Smooth muscle cell of the brain vasculature (primary cell): ENCODE results near the gene NANP.
A peak's percentile ranks its signal among the peaks of the same experiment; 100 is the strongest.
"Not testable (repeated sequence)": the region's sequence is repeated elsewhere in the genome, so short reads cannot be mapped to it uniquely, and the experiment has no call there.

ENCODE experiments used
- DNase-seq: peaks from one replicate; pipeline ENCODE4 v3.0.0-alpha.2; 2012; ENCODE audit warnings: low read depth, low spot score

Gene NANP

GRCh38 chr20:25606094-25606695, 17.6 kb downstream of the NANP start:
- DNase-seq: no peak

GRCh38 chr20:25605148-25605547, 18.7 kb downstream of the NANP start:
- no peak for DNase-seq

GRCh38 chr20:25604611-25605010, 19.2 kb downstream of the NANP start:
- no peak for DNase-seq

GRCh38 chr20:25602914-25603309, 20.9 kb downstream of the NANP start:
- DNase-seq: not testable (repeated sequence)

GRCh38 chr20:25602191-25602913, 21.5 kb downstream of the NANP start:
- DNase-seq: not testable (repeated sequence)

GRCh38 chr20:25601659-25602058, 22.2 kb downstream of the NANP start:
- DNase-seq: no peak

GRCh38 chr20:25600632-25601031, 23.2 kb downstream of the NANP start:
- no peak for DNase-seq

- DNase-seq: no peak
Measured at GRCh38 chr20:25592135-25592852, 31.5 kb downstream of the NANP start.

GRCh38 chr20:25590778-25591177, 33.0 kb downstream of the NANP start:
- DNase-seq: not testable (repeated sequence)

GRCh38 chr20:25588491-25588890, 35.3 kb downstream of the NANP start:
- DNase-seq: no peak

- no peak for DNase-seq
Measured at GRCh38 chr20:25587536-25587935, 36.3 kb downstream of the NANP start.

GRCh38 chr20:25586877-25587276, 36.9 kb downstream of the NANP start:
- no peak for DNase-seq

GRCh38 chr20:25584905-25585704, 38.7 kb downstream of the NANP start, which contains the start of gene NINL:
Gene NINL (minus strand): TSS chr20:25585531. CDS start chr20:25526587, 58,944 bp downstream.
- no peak for DNase-seq

GRCh38 chr20:25583607-25584006, 40.2 kb downstream of the NANP start:
- not testable (repeated sequence) for DNase-seq

- DNase-seq: no peak
Measured at GRCh38 chr20:25580711-25581110, 43.1 kb downstream of the NANP start.

- DNase-seq: peak; percentile 59
Measured at GRCh38 chr20:25579081-25579770, 44.6 kb downstream of the NANP start.

- no peak for DNase-seq
Measured at GRCh38 chr20:25576783-25577530, 46.9 kb downstream of the NANP start.

GRCh38 chr20:25574411-25574810, 49.4 kb downstream of the NANP start:
- no peak for DNase-seq

GRCh38 chr20:25573288-25574251, 50.2 kb downstream of the NANP start:
- peak; percentile 37 for DNase-seq
